MM.1S (cell line): Measurements from ENCODE around the gene DENND1A.

Source experiments
- CTCF ChIP-seq: fragments of 300-600 bp; sonication (generic); IDR thresholded peaks from 2 replicates; pipeline ENCODE4 v1.5.1; 2016; ENCODE audit warnings: antibody characterized with exemption, low read length, mixed read lengths
- EZH2 ChIP-seq: fragments of 300-600 bp; sonication (generic); optimal IDR thresholded peaks from 2 replicates; pipeline ENCODE3; 2017; ENCODE audit warnings: low read depth, mild to moderate bottlenecking, antibody characterized with exemption, low read length, mixed read lengths

DNA sequence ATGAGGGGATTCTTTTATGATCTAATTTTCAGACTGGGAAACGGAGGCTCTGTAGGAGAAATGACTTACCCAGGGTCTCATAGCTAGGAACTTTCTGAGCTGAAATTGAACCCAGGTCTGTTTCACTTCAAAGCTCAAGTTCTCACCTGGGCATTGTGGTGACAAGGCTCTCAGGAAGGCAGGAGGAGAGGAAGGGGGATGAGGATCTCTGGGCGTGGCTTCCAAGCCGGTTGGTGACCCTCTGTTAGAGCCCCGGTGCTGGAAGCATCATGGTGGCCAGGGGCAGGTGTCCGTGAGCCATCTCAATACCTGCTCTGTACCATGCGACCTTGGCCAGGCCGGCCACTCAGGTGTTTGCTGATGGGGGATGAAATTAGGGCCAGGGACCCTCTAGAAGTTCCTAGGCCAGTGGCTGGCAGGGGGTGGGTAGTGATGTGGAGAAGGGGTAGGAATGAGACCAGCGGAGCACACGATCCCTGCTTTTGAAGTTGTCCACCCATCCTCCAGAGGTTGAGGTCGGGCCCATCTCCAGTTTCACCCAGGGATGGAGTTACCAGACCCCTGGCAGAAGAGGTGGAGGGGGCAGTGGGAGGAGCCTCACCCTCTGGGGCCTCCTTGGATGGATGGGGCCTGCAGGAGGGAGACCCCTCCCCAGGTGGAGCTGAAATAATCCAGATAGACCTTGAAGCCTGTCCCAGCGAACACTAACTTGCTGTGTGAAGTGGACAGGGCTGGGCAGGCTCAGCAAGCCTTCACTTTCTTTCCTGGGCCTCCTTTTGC, 568.0 kb downstream of the DENND1A start:
- TF ChIP-seq CTCF (no peak), EZH2 (no peak)
